ENCODE data around the gene BCAR1.
"Not testable (repeated sequence)": the region's sequence is repeated elsewhere in the genome, so short reads cannot be mapped to it uniquely, and the experiment has no call there.

BCAR1 gene

DNA sequence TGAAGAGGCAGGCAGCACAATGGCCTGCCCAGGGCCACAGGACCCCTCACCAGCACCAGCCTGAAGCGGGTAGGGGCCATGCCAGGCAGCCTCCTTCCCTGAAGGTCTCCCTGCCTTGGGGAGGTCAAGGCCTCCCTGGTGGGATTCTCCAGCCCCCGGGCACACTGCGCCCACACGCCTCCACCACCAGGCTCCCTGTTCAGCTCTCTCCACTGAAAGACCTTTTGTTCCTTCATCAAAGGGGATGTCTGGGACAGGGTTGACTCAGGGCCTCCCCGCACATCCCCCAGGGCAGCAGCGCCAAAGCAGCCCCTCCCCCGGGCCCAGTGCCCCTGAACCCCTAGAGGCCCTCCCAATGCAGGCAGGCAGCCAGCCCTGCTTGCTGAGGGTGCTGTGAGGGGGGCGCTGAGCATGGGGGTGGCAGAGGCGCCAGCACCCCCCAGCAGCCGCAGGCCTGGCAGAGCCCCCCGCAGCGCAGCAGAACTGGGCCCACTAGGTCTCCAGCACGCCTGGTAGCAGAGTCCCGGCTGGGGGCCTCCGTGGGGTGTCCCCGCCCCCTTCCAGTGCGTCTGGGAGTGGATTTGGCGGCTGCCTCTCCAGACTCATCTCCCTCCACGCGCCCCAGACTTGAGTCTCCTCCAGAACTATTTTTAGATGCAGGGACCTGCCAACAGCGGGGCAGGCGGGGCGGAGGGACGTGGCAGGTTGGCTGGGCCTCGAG lies 13.1 kb downstream of the BCAR1 start:
- no peak for DNase-seq

DNA sequence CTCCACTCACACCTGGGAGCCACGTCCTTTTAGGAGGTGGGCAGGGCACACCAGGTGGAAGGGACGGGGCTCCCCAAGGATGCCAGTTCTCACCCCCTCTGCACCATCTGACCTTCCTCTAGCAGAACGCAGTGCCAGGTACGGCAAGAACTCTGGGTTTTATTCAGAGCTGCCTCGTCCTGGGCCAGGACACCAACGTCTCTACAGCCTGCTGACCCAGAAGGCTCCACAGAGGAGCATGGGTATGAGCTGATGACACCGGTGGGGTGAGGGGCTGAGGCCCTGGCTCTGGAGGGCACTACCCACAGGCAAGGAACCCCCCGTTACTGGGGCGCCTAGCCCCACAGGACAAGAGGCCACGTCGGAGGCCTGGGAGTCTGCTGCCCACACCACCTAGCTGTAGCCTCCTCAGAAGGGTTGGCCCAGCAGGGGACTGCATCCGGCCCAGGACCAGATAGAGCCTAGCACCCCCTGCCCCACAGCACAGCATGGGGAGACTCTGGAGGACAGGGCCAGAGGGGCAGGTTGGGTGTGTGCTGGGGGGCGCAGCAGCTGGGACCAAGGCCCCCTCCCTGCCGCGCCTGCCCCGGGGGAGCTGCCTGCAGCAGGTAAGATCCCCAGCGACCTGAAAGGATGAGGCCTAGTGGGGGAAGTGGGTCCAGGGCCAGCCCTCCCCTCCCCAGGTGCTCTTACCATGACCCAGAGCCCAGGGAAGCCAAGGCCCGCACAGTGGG lies 13.9 kb downstream of the BCAR1 start:
- DNase-seq, result no peak

DNA sequence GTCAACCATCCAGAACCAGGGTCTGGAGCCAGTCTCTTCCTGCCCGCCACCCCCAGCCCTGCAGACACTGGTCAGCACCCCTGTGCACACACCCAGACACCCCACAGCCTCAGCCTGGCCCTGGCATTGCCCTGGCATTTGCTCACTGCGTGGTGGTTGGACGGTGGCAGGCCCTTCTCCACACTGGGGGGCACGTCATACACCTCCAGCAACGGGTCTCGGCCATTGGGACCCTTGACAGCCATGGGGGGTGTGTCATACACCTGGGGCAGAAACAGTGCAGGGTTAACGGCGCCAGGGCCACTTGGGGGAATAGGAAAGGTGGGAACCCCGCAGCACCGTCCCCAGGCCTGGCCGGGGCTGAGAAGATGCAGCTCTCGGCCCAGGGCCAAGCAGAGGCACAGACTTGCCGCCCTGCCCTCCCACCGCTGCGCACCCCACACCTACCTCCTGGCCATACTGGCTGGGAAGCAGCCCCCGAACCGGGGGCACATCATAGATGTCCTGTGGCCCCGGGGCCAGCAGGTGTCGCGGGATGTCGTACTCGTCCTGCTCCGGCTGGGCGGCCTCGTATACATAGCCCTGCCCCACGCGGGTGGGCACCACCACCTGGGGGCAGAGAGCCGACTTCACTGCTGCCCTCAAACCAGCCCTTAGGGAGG lies 14.6 kb downstream of the BCAR1 start:
- DNase-seq, result no peak

DNA sequence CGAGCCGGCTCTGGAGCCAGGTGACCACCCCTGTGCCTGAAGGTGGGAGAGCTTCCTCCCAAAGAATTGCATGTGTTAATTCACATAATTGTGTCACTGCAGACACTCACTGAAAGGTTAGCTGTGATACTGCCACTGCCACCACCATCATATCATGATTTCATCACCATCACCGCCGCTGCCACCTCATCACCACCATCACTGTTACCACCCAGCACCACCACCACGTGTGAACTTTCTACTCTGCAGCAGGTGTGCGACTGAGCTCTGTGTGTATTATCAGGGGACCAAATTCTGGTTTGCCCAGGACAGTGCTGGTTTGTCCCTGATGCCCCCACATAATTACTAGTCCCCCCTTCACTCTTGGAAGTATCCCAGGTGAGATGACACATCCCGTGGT lies 15.2 kb downstream of the BCAR1 start:
- peak in 1 of 2 donors; percentile 24 for DNase-seq

DNA sequence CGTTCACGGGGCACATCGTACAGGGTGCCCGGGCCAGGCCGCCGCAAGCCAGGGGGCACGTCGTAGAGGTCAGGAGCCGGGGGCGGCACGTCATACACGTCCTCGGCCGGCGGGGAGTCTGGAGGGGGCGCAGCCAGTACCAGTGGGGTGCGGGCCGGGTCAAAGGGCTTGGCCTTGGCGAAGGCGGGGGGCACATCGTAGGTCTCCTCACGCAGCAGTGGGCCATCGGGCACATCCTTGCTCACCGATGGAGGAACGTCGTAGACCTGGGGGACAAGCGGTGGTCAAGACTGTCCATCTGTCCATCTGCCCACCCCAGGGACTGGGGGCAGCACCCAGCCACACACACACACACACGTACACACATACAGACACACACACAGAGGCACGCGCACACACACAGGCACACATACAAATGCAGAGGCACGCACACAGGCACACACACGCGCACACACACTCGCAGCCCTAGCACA lies 15.7 kb downstream of the BCAR1 start:
- DNase-seq, result no peak

DNA sequence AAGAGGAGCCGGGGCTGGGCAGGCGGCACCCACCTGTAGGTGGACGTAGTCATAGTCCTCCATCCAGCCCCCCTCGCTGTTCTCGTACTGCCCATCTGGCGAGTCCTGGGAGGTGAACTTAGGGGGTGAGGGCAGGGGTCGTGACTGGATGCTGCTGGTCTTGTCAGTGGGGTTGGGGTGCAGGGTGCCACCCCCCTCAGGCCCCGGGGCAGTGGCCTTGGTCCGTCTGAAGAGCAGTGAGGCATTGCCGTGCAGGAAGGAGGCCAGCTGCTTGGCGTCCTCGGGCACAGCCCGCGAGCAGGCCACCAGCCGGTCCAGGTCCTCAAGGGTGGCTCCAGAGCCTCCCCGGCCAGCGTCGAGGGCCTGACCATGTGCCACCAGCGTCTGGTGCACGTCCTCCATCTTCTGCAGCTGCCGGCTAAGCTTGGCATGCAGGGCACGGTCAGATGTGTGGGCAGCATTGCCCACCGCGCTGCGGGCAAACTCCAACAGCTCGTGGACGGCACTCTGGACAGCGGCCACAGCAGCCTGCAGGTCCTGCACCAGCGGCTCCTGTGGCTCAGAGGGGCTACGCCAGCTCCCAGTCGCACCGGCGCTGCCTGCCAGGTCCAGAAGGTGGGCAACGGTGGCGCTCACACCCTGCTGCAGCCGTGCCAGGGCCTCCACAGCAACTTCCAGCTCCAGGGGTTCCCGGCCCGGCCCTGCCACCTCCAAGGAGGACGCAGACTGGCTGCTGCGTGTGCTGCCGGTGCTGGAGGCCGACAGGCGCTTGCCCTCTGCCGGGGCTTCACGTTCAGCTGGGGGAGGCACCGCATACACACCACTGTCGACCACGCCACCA lies 16.3 kb downstream of the BCAR1 start:
- no peak for DNase-seq

DNA sequence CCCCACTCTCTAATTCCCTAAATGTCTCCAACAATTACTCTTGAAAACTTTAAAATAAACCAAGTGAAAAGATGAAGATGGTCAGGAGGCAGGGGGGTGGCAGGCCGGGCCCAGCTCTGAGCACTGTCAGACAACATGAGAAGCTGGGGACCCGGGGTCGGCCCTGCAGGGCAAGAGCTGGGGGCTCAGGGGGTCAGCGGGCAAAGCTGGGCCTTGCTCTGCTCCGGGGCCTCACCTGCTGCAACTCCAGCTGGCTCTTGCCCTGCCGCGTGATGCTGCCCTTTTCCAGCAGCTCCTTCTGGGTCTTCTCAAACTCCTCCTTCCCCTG lies 17.8 kb downstream of the BCAR1 start:
- no peak for DNase-seq

DNA sequence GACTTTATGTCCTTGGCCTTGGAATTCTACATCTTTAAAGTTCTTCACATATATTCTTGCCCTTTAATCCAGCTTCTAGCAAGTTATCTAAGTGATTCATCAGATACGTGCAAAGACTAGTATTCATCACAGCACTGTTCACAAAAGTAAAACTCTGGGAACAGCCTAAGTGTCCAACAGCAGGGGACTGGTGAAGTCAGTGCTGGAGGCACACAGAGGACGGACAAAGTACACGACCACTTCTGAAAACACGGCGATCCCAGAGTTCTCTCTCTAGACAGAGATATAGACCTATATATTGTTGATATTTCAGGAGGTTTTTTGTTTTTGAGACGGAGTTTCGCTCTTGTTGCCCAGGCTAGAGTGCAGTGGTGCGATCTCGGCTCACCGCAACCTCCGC lies 19.9 kb downstream of the BCAR1 start:
- no peak for DNase-seq

DNA sequence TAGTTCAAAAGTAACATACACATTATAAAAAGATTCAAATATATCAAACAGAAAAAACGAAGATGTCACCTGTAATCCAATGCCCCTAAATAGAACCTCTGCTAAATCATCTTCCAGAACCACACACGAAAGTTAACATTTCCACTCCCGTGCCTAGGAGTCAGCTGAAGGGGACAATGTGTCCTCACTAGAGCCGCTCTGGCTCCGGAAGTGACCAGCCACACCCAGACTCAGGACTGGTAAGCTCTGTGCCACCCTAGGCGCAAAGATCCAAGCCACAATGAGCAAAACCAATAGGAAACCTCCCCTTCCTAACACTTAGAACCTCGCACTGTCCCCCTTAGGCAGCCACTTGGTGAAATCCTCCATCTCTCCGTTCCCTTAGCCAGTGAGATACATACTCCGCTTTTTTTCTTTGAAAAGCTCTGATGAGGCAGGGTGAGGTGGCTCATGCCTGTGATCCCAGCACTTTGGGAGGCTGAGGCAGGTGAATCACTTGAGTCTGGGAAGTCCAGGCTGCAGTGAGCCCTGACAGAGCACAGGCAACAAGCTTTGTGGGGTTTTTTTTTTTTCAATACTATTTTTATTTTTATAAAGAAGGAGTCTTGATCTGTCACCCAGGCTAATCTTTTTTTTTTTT lies 20.8 kb downstream of the BCAR1 start:
- no peak for DNase-seq

DNA sequence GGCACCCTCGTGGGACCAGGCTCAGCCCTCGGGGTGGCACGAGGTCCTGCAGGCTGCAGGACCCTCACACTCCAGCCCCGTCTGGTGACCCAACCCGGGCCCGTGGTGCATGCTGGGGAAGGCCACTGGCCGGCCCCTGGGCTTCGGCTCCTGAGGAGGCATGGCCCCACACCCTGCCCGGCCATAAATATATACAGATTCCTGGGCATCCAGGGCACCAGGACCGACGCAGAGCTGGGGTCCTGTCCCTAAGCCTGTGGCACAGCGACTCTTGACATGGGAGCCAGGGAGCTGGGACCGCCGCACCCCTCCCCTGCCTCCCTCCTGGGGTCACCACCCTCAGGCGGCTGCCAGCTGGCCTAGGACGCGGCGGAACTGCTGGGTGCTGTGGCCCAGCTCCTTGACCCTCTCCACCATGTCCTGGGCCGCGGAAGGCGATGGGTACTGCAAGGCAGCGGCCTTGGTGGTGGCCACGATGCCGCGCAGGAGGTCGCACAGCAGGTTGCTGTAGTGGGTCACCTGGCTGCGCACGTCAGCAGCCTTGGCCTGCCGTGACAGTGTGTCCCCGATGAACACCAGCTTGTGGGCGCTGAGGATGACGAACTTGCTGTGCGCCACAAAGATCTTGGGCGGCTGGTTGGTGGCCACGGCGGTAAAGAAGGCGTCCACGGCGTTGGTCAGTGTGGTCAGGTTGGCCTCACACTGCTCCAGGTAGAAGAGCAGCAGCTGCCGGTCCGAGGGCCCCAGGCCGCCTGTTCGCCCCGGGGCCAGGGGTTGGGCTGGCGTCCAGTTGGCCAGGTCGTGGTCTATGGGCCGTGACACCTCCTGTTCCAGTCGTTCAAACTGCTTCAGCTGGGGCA lies 22.0 kb downstream of the BCAR1 start:
- DNase-seq, result no peak

DNA sequence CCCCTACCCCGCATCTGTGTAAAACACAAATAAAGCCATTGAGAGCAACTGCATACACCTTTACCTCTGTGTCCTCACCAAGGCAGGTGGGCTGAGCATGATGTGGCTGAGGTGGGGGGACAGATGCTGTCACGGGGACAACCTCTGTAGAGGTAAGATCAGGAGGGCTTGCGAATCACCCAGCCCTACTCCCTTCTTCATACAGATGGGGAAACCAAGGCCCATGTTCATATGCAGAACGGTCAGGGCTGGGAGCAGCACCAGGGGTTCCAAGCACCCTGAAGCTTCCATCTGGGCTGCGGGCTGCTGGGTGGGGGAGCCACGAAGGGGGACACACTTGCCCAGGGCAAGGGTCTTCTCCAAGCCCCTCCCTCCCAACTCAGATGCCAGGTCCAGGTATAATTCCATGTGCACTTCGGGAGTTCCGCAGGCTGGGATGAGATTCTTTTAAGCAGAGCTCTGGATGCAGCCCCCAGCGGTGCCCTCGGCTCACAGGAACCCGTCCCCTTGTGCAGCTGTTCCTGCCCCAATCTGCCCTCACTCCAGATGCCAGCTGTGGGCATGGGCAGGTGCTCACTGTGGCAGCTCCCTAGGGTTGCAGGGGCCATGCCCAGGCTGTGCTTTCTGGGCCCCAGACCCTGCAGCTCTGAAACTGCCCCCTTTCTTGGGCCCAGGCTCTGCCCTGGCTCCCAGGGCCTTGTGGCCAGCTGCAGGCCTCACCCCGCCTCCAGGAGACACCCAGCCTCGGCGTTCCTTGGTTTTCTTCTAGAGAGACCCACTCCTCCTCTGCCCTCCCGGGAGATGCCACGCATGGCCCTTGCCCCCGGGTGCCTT lies 23.1 kb downstream of the BCAR1 start:
- DNase-seq, result no peak

DNA sequence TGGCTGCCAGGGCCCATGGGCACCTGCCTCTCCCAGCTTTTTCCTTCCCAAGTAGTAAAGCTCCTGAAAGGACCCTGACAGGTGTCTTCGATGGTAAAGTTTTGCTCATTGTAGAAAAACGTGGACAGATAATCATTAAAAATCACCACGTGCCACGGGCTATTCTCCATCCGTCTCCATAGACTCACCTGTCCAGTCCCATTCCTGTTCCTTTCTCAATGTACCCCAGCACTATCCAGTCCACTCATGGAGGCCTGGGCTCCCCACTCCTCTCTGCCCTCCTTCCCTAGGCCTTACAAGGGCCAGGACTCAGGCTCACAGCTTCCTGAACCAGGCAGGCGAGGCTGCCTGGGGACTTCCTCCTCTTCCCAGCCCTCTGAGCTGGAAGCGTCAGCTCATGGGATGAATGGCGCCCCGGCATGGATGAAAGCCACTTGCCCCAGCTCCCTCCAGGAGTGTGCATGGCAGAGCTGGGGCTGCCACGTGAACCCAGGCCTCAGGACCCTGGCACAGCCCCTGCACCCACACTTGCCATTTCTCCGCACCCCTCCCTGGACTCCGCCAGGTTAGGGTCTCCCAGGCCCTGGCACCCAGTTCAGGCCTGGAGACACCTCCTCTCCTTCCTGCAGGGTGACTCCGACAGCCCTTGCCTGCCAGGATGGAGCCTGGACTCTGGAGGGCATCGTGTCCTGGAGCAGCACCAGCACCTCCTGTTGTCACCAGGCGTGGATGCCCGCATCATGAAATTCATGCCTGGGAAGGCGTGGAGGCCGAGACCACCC lies 23.9 kb downstream of the BCAR1 start:
- no peak for DNase-seq

DNA sequence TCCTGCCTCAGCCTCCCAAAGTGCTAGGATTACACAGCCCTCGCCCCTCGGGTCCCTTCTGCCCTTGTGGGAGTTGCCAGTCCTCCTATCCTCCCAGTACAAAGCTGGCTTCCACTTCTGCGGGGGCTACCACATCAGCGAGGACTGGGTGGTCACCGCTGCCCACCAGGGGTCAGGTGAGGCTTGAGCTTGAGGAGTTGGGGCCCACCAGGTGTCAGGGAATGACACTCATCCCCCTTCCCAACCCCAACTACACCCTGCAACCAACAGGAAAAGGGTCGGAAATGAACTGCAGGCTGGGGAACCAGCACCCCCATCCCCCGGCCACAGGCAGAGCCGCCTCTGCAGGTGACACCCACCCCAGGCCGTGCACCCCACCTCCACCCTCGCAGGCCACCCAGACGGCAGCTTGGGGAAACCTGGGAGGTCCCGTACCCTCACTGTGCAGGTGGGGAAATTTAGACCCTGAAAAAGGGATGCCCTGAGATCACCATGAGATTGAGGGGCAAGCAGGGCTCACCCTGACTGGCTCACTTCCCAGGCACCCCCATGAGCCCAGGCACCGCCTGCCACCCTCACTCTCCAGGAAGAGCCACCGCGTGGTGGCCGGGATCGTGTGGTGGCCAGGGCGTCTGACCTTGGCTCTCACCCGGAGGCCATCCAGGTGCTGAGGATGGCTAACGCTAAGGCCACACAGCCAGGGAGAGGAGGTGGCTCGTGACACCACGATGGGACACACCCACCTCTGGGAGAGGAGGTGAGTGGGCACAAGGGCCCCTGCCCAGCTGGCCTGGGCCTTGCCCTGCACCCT lies 24.7 kb downstream of the BCAR1 start:
- DNase-seq, result no peak

DNA sequence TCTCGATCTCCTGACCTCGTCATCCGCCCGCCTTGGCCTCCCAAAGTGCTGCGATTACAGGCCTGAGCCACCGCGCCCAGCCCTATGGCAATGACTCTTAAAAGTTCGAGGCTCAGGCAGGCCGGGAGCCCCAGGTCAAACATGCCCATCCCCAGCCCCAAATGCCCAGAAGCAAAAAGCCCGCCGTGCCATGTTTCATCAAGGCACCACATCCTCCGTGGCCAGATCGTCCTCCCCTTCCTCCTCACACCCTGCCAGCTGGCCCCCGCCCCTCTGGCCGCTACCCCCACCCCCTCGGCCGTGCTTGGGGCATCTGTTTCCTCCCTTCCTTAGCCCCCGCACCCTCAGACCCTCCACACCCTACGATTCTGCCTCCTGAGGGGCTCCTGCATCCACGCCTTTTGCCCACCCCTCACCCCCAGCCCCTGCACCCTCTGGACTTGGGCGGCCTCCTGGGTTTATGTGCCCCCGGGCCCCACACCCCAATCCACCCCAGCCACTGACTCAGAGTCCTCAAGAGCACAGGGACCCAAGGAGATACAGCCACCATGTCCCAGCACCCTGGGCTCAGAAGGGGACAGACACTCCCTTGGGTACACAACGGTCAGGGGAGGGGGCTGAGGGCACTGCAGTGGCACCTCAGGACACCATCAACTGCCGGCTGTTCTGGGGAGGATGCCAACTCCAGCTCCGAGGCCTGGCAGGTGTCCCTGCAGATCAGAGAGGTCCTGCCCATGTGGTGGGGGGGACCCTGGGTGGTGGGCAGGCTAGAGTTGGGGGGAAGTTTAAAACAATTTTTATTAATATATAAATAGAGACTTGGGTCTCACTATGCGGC lies 25.5 kb downstream of the BCAR1 start:
- no peak for DNase-seq

DNA sequence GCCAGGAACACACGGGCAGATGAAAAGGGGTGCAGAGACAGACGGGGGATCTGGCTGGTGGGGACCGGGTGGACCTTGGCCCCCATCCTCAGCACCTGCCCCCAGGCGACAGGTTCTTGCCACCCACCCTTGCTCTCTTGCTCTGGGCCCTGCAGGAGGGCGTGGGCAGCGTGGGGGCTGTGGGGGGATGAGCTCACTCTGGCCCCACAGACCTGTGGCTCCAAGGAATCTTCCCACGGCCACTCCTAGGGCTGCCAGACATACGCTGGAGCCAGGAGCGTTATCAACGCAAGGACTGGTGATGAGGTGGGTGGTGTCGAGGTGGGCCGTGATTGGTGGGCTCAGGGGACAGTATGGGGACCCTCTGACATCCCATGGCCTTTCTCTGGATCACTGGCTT lies 26.3 kb downstream of the BCAR1 start:
- DNase-seq, result no peak

DNA sequence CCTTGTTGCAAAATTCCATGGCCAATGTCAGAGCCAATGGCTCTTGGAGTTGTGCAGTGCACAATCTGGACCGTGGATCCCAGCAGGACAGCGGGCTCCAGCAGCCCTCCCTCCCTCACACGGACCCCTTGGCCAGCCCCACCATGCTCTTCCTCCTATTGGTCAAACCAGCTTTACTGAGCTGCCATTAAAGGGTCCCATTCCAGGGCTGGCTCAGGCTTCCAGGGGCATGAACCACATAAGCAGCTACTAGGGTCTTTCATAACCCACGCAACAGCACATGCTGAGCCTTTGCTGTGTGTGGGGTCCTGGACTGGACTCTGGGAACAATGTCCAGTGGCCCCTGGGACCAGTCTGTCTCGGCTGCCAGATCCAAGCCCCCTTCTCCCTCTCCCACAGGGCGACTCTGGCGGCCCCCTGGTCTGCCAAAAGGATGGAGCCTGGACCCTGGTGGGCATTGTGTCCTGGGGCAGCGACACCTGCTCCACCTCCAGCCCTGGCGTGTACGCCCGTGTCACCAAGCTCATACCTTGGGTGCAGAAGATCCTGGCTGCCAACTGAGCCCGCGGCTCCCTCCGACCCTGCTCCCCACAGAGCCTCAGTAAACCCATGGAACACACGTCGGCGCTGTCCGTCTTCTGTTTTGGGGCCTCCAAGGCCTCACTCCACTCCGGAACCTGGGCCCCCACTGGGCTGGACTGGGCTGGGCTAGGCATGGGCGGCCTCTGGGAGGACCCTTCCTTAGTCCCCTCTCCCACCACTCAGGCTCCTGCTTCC lies 26.9 kb downstream of the BCAR1 start:
- DNase-seq, result no peak

DNA sequence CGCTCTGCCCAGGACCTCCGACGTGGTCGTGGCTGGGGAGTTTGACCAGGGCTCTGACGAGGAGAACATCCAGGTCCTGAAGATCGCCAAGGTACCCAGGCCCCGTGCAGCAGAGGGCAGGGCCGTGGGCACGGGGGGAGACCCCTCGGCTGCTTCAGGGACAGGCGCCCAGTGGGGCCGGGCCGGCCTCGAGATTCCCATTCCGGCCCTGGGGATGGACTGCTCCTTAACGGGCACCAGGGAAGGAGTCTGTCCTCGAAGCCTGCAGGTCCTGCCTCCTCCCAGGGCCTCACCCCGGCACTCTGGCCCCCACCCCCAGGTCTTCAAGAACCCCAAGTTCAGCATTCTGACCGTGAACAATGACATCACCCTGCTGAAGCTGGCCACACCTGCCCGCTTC lies 28.3 kb downstream of the BCAR1 start:
- DNase-seq, result not testable (repeated sequence)

All from stimulated activated CD4-positive, alpha-beta T cell treated with anti-CD3 and anti-CD28 coated beads, Interleukin-2, amount 100 ng/mL, for 24 hours (primary cell).